HFFc6 (cell line): ENCODE results near the gene MIA. TPM values are rescaled to one million over a fixed set of nuclear protein-coding genes. Genes with fewer than 3 reads are reported as not detected.
A peak's percentile ranks its signal among the peaks of the same experiment; 100 is the strongest.
"Not testable (repeated sequence)": the region's sequence is repeated elsewhere in the genome, so short reads cannot be mapped to it uniquely, and the experiment has no call there.

Experiments
- DNase-seq: peaks from one replicate; pipeline ENCODE4 v3.0.0-alpha.2; 2018
- H3K27ac Mint-ChIP-seq: 2 replicates; pipeline ENCODE4 v1.8.0; 2020; ENCODE audit warnings: mild to moderate bottlenecking, mixed read lengths
- H3K27me3 Mint-ChIP-seq: 2 replicates; pipeline ENCODE4 v1.8.0; 2021; ENCODE audit warnings: mild to moderate bottlenecking, moderate library complexity, mixed read lengths; ENCODE audit not compliant: insufficient read depth
- H3K36me3 Mint-ChIP-seq: 2 replicates; pipeline ENCODE4 v1.8.0; 2021; ENCODE audit warnings: low read depth, mixed read lengths
- H3K4me1 Mint-ChIP-seq: 2 replicates; pipeline ENCODE4 v1.8.0; 2020; ENCODE audit warnings: low read depth, mixed read lengths
- H3K4me3 Mint-ChIP-seq: 2 replicates; pipeline ENCODE4 v1.8.0; 2020; ENCODE audit warnings: mild to moderate bottlenecking, moderate library complexity, mixed read lengths
- H3K9me3 Mint-ChIP-seq: 2 replicates; pipeline ENCODE4 v1.8.0; 2020; ENCODE audit warnings: mild to moderate bottlenecking, mixed read lengths
- total RNA-seq, 6 experiments: library from RNA; stranded (reverse); fragmentation: NEBNext Ultra II Directional; extraction: Animal tissue kit (Norgen Biotek cat#: 25700); gene quantifications; 2 replicates in 1 of 6; 3 replicates in 5 of 6; pipeline ENCODE4 v1.2.3, GENCODE V29; 2021
- TF ChIP-seq, protein P1 (sequence below): fragments of 200-600 bp; sonication (generic); IDR thresholded peaks from 2 replicates; pipeline ENCODE4 v1.5.0; 2021; ENCODE audit warnings: antibody characterized with exemption, mild to moderate bottlenecking

The MIA gene
- total RNA-seq, 6 experiments from 2014 or later = not detected

DNA sequence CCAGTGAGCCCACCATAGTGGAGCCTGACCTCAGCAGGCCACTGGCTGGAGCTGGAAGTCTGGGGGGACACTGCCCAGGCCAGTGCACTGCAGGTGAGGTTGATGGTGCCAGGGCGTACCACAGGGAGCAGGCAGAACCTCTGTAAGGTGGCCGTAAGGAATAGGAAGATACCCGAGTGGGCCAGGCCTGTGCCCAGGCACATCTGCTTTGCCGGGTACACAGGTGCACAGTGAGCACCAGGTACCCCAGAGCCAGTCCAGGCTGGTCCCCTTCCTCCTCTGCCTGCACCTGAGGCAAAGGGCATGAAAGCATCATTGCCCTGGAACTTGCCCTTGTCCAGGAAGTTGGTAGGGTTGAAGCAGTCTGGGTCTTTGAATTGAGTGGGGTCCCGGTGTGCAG, 33.2 kb downstream of the MIA start:
- Mint-ChIP-seq H3K4me3 (peak overlapping the region; percentile 22; the same call in 1 of the 2 replicates), H3K27me3 (peaks cover 3% of the 10 kb centered on the region), H3K4me1 (peaks cover 76% of the 10 kb centered on the region), H3K36me3 (peaks cover 22% of the 10 kb centered on the region), H3K9me3 (no peaks in the 10 kb centered on the region), H3K27ac (no peak overlapping the region)
- TF ChIP-seq, protein P1, sequence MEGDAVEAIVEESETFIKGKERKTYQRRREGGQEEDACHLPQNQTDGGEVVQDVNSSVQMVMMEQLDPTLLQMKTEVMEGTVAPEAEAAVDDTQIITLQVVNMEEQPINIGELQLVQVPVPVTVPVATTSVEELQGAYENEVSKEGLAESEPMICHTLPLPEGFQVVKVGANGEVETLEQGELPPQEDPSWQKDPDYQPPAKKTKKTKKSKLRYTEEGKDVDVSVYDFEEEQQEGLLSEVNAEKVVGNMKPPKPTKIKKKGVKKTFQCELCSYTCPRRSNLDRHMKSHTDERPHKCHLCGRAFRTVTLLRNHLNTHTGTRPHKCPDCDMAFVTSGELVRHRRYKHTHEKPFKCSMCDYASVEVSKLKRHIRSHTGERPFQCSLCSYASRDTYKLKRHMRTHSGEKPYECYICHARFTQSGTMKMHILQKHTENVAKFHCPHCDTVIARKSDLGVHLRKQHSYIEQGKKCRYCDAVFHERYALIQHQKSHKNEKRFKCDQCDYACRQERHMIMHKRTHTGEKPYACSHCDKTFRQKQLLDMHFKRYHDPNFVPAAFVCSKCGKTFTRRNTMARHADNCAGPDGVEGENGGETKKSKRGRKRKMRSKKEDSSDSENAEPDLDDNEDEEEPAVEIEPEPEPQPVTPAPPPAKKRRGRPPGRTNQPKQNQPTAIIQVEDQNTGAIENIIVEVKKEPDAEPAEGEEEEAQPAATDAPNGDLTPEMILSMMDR = no peak
- no peak for DNase-seq

DNA sequence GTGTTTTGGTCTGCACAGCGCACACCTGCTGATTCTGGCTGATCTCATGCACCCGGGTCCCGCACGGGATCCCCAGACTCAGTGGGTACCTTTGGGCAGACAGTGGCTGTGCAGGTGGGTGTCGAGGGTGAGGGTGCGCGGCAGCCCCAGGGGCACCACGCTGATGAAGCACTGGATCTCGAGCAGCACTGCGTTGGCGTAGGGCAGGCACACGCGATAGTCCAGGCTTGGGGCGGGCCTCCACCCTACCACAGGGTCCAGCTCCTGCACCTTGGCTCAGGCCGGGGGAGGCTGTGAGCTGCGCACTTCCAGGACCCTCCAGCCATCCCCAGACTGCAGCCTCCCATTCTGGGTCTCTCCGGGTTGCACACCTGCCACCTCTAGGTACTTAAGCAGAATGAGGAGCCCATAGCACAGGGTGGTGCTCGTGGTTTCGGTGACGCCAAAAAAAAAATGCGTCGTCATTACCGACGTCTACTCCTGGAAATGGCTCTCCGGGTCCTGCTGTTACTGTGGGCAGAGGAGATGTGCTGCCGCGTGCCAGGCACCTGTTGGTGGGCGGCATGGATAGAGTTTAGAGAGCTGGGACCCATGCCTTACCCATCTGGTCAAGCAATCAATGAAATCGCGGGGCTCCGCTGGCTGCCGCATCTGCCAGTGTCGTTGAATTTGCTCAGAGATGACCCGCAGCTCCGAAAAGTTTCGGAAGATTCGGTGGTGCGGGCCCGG, 34.2 kb downstream of the MIA start:
- TF ChIP-seq, protein P1 = no peak
- Mint-ChIP-seq H3K27ac (peak overlapping the region; percentile 88), H3K36me3 (peaks cover 22% of the 10 kb centered on the region), H3K27me3 (peaks cover 6% of the 10 kb centered on the region), H3K9me3 (no peaks in the 10 kb centered on the region), H3K4me3 (no peak overlapping the region; the same call in 1 of the 2 replicates), H3K4me1 (peaks cover 66% of the 10 kb centered on the region)
- no peak for DNase-seq

DNA sequence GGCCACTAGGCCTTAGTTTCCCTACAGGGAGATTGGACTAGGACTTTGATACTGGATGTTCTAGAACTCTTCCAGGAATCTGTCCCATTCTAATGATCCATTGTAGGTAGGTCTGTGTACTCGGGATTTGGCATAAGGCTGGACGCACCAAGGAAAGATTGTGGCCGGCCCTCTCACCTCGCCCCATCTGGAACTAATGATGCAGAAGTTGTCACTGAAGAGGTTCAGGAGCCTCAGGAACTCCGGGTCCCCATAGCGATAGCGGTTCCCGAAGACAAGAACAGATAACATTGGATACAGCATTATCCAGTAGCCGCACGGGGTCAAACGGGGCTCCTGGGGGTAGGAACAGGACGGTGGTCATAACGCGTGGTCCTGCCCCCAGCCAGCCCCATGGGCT, 34.8 kb downstream of the MIA start:
- no peak for DNase-seq
- peak overlapping the region; percentile 87 for H3K4me3 Mint-ChIP-seq
- peaks cover 59% of the 10 kb centered on the region for H3K4me1 Mint-ChIP-seq
- H3K36me3 Mint-ChIP-seq = peaks cover 22% of the 10 kb centered on the region
- H3K27me3 Mint-ChIP-seq = peaks cover 6% of the 10 kb centered on the region
- no peaks in the 10 kb centered on the region for H3K9me3 Mint-ChIP-seq
- peak overlapping the region; percentile 88 for H3K27ac Mint-ChIP-seq
- TF ChIP-seq, protein P1 = no peak

DNA sequence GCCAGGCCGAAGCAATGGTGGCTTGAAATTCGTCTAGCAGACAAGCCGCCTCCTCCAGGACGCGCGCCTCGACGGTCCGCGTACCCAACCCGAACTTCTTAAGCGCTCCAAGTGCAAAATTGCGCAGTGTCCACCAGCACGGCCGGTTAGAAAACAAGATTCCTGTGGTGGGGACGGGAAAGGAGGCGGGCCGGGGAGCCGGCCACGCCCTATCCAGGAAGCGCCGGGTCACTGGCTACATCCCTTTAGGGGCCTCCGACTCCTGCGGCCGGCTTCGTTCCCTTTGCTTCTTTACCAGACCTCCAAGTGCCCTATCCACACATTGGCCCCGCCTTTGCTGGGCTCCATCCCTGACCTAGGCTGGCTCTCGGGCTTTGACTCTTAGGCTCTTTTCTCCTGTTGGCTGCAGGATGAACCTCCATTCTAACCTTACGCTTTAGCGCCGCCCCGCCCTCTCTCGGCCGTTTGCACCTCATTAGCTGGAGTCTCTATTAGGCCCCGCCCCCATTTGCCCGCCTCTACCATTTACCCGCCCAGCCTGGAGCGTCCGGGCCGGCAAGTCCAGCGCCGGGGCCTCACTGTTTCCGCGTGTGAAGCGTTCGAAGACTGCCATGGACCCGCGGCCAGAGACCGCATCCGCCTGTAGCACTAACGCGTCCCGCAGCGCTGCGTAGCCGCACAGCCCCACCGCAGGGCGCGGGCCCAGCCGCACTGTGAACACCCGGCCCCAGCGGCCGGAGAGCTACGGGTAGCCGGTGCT, 35.5 kb downstream of the MIA start:
- peaks cover 22% of the 10 kb centered on the region for H3K36me3 Mint-ChIP-seq
- DNase-seq = peak; percentile 69
- H3K4me1 Mint-ChIP-seq = peaks cover 52% of the 10 kb centered on the region

GRCh38 chr19:40811478-40812341, 36.4 kb downstream of the MIA start:
- no peaks in the 10 kb centered on the region for H3K9me3 Mint-ChIP-seq
- H3K27ac Mint-ChIP-seq = peak overlapping the region; percentile 46
- peaks cover 44% of the 10 kb centered on the region for H3K4me1 Mint-ChIP-seq
- H3K4me3 Mint-ChIP-seq = peak overlapping the region; percentile 56
- peaks cover 22% of the 10 kb centered on the region for H3K36me3 Mint-ChIP-seq
- TF ChIP-seq, protein P1 = peak; percentile 18; the same call in 1 of the 2 replicates
- H3K27me3 Mint-ChIP-seq = peaks cover 6% of the 10 kb centered on the region
- DNase-seq = no peak

More for the DNA sequence above, 35.5 kb downstream of the MIA start:
- not testable (repeated sequence) for H3K9me3 Mint-ChIP-seq, H3K27me3 Mint-ChIP-seq
- Mint-ChIP-seq H3K27ac (peak overlapping the region; percentile 88), H3K4me3 (peak overlapping the region; percentile 87)

DNA sequence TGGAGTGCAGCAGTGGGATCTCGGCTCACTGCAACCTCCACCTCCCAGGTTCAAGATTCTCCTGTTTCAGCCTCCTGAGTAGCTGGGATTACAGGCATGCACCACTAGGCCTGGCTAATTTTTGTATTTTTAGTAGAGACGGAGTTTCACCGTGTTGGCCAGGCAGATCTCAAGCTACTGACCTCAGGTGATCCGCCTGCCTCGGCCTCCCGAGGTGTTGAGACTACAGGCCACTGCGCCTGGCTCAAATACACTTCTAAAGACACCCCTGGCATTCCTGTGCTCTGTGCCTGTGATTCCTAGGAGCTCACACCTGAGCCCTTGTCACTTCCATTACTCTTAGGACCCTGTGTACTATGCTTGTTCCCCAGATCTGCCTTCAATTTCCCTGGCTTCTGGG, 37.2 kb downstream of the MIA start:
- peaks cover 37% of the 10 kb centered on the region for H3K4me1 Mint-ChIP-seq
- peaks cover 19% of the 10 kb centered on the region for H3K36me3 Mint-ChIP-seq
- peak overlapping the region; percentile 56 for H3K27ac Mint-ChIP-seq
- not testable (repeated sequence) for H3K4me3 Mint-ChIP-seq, H3K9me3 Mint-ChIP-seq, DNase-seq, H3K27me3 Mint-ChIP-seq
